Kidney (tissue), 14 donors: ENCODE data around the gene ADGRV1. TPM values are rescaled to one million over a fixed set of nuclear protein-coding genes. Genes with fewer than 3 reads are reported as not detected.
A peak's percentile ranks its signal among the peaks of the same experiment; 100 is the strongest.

Experiments
- DNase-seq, 5 donors: peaks; one replicate each; pipeline ENCODE4 v3.0.0-alpha.2; 2013 to 2020
- FAIRE-seq: peaks from 2 replicates; lab custom pipeline; 2012; peaks lifted over from hg19 to GRCh38; lab: Jason Lieb, UNC
- H3K27ac ChIP-seq, 2 donors: one replicate each; pipeline ENCODE4 v1.7.0; 2013; ENCODE audit warnings: low read depth in 2 of 2, low read length in 2 of 2, inconsistent platforms in 1 of 2
- H3K27me3 ChIP-seq: one replicate; pipeline ENCODE4 v1.7.1; 2013; ENCODE audit warnings: low read length, inconsistent platforms; ENCODE audit not compliant: control insufficient read depth, insufficient read depth
- H3K36me3 ChIP-seq, 3 donors: one replicate each; pipeline versions ENCODE4 v1.7.0 to v1.7.1; 2013; ENCODE audit warnings: low read length in 3 of 3, control low read depth in 1 of 3, inconsistent platforms in 1 of 3; ENCODE audit not compliant: insufficient read depth in 3 of 3, control insufficient read depth in 2 of 3
- H3K4me1 ChIP-seq, 3 donors: one replicate each; pipeline versions ENCODE4 v1.7.0 to v1.7.1; 2013; ENCODE audit warnings: low read length in 3 of 3, inconsistent platforms in 1 of 3, low read depth in 1 of 3; ENCODE audit not compliant: control insufficient read depth in 2 of 3, insufficient read depth in 2 of 3
- H3K4me3 ChIP-seq, 3 donors: one replicate each; pipeline versions ENCODE4 v1.7.0 to v1.8.1; 2013; ENCODE audit warnings: low read length in 3 of 3, control low read depth in 1 of 3, inconsistent platforms in 1 of 3
- H3K9ac ChIP-seq, 3 donors: one replicate each; pipeline versions ENCODE4 v1.7.0 to v1.7.1; 2013; ENCODE audit warnings: low read length in 3 of 3, control low read depth in 1 of 3, inconsistent platforms in 1 of 3
- H3K9me3 ChIP-seq, 3 donors: one replicate each; pipeline versions ENCODE4 v1.7.0 to v1.7.1; 2013; ENCODE audit warnings: low read length in 3 of 3, control low read depth in 1 of 3, inconsistent platforms in 1 of 3; ENCODE audit not compliant: control insufficient read depth in 2 of 3, insufficient read depth in 1 of 3
- CTCF ChIP-seq: IDR thresholded peaks from 3 replicates; pipeline ENCODE4 v1.5.1; 2012; ENCODE audit warnings: mild to moderate bottlenecking, moderate library complexity, borderline replicate concordance; ENCODE audit not compliant: insufficient read depth; ENCODE audit errors: extremely low read depth
- intact Hi-C: fragments of 100-400 bp; cut with DNase I; formaldehyde crosslinking; loops from one replicate; pipeline ENCODE4 v1.11.1; 2022
- polyA plus RNA-seq: library from polyadenylated mRNA; stranded (reverse); fragments of 350-450 nt; fragmentation: Illumina TruSeq; extraction: RNeasy Lipid Tissue Mini Kit (QIAGEN cat#74804); gene quantifications from one replicate; pipeline ENCODE4 v1.2.3, GENCODE V29; 2014; ENCODE audit warnings: low read depth, low replicate concordance; ENCODE audit not compliant: insufficient read depth
- total RNA-seq: library from RNA; stranded (reverse); fragmentation: NEBNext Ultra II Directional; extraction: Animal tissue kit (Norgen Biotek cat#: 25700); gene quantifications from one replicate; pipeline ENCODE4 v1.2.1, GENCODE V29; 2021
- donor health status: control.
- donor health status: control.
- donor health status: control.
- donor health status: control.
- donor health status: control.
- donor health status: DM: yes; HTN: yes; CAD: no.
- donor health status: Normal renal cell carcinoma (clear cell type).

ADGRV1 gene
- total and polyA plus RNA-seq, 2 donors from 2014 or later, result 7.0 to 7.3 TPM

- Histone ChIP-seq H3K27me3 (no peaks in the 10 kb centered on the region), H3K4me1 (peaks cover 0 to 35% (median 6%) of the 10 kb centered on the region in 3 donors), H3K4me3 (no peak overlapping the region), H3K27ac (peak overlapping the region; percentile 0 to 67), H3K36me3 (no peaks in the 10 kb centered on the region), H3K9ac (no peak overlapping the region), H3K9me3 (no peaks in the 10 kb centered on the region)
- DNase-seq, result no peak
- TF ChIP-seq CTCF, result no peak
- FAIRE-seq, result no peak
- intact Hi-C loops, result no loop called here
These were observed 320.1 kb downstream of the ADGRV1 start for GRCh38 chr5:90878549-90879196.

- H3K36me3 ChIP-seq, result no peaks in the 10 kb centered on the region
- H3K4me1 ChIP-seq, result peaks cover 0 to 21% (median 5%) of the 10 kb centered on the region in 3 donors
- no peak for TF ChIP-seq CTCF
- H3K9ac ChIP-seq, result no peak overlapping the region
- no peaks in the 10 kb centered on the region for H3K9me3 ChIP-seq
- DNase-seq, result no peak
- intact Hi-C loops, result no loop called here
- no peak overlapping the region for H3K27ac ChIP-seq
- H3K4me3 ChIP-seq, result no peak overlapping the region
- H3K27me3 ChIP-seq, result no peaks in the 10 kb centered on the region
- FAIRE-seq, result no peak
These were observed 323.1 kb downstream of the ADGRV1 start for GRCh38 chr5:90881626-90882150.

GRCh38 chr5:90882448-90882847, 323.9 kb downstream of the ADGRV1 start:
- H3K27me3 ChIP-seq, result no peaks in the 10 kb centered on the region
- FAIRE-seq (no peak), DNase-seq (no peak)
- no peak overlapping the region for H3K9ac ChIP-seq
- H3K4me3 ChIP-seq, result no peak overlapping the region
- H3K36me3 ChIP-seq, result no peaks in the 10 kb centered on the region
- peaks cover 0 to 13% (median 5%) of the 10 kb centered on the region in 3 donors for H3K4me1 ChIP-seq
- no peaks in the 10 kb centered on the region for H3K9me3 ChIP-seq
- intact Hi-C loops, result no loop called here
- TF ChIP-seq CTCF, result no peak
- no peak overlapping the region for H3K27ac ChIP-seq
